Progenitor cell of endocrine pancreas (in vitro differentiated cells): ENCODE data around the gene OCIAD1. TPM values are rescaled to one million over a fixed set of nuclear protein-coding genes. Genes with fewer than 3 reads are reported as not detected.
"Not testable (repeated sequence)": the region's sequence is repeated elsewhere in the genome, so short reads cannot be mapped to it uniquely, and the experiment has no call there.

Experiments
- DNase-seq: peaks from one replicate; pipeline ENCODE4 v3.0.0; 2021; ENCODE audit warnings: low spot score; ENCODE audit not compliant: unreplicated experiment
- H3K27ac Mint-ChIP-seq: 2 replicates; pipeline ENCODE4 v1.8.0; 2021; ENCODE audit warnings: mild to moderate bottlenecking, moderate library complexity, mixed read lengths
- H3K27me3 Mint-ChIP-seq: 2 replicates; pipeline ENCODE4 v1.8.0; 2021; ENCODE audit warnings: mixed read lengths
- H3K36me3 Mint-ChIP-seq: 2 replicates; pipeline ENCODE4 v1.8.0; 2022; ENCODE audit warnings: mixed read lengths; ENCODE audit not compliant: insufficient read depth
- H3K4me1 Mint-ChIP-seq: 2 replicates; pipeline ENCODE4 v1.8.0; 2021; ENCODE audit warnings: low read depth, mixed read lengths
- H3K4me3 Mint-ChIP-seq: 2 replicates; pipeline ENCODE4 v1.8.0; 2021; ENCODE audit warnings: low read depth, mild to moderate bottlenecking, moderate library complexity, mixed read lengths
- H3K9me3 Mint-ChIP-seq: 2 replicates; pipeline ENCODE4 v1.8.0; 2021; ENCODE audit warnings: low read depth, mixed read lengths
- total RNA-seq: library from RNA; stranded (reverse); gene quantifications from 2 replicates; pipeline ENCODE4 v1.2.1, GENCODE V29; 2021
- TF ChIP-seq, protein P1 (sequence below): fragments of 200-600 bp; sonication (generic); IDR thresholded peaks from one replicate; pipeline ENCODE4 v1.5.0; 2021; ENCODE audit warnings: antibody characterized with exemption, mild to moderate bottlenecking; ENCODE audit not compliant: unreplicated experiment

OCIAD1 gene
- total RNA-seq, 1 donor from 2014 or later, result 145 TPM

DNA sequence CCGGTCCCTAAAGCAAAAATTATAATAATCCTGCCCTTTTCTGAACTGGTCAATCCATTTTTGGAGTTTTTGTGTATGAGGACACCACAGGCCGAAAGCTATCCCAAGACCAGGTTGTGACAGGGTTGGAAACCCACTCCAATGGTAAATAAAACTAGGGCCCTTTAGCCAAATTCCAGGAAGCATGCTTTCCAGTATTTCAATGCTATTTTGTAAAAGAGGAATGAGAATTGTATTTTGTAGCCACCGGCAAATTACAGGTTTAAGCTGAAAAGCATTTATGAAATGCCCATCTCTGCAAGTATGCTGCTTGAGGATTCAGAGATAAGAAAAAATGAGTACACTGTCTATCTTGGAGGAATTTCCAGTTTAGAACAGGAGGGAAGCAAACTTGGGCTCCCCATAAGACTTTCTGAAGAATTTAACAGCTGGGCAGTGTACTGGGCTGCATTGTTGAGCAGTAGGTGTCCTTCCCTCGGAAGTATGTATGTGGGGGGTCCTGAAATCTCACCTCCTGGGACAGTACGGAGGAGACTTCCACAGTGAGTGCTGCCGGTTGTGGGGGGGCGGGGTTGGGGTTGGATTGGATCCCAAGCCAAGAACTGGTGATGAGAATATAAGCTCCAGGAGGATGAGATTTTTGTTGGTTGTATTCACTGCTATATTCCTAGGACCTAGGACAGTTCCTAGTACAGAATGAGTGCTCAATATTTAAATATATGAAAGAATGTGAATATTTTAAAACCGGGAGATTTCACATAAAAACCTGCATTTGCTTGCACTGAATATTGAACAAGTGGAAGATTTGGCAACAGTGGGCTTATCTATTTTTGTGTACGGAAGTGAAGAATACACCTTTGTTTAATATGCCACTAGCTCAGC, 48.9 kb downstream of the OCIAD1 start:
- H3K4me1 Mint-ChIP-seq, result peaks cover 4% of the 10 kb centered on the region
- TF ChIP-seq, protein P1, sequence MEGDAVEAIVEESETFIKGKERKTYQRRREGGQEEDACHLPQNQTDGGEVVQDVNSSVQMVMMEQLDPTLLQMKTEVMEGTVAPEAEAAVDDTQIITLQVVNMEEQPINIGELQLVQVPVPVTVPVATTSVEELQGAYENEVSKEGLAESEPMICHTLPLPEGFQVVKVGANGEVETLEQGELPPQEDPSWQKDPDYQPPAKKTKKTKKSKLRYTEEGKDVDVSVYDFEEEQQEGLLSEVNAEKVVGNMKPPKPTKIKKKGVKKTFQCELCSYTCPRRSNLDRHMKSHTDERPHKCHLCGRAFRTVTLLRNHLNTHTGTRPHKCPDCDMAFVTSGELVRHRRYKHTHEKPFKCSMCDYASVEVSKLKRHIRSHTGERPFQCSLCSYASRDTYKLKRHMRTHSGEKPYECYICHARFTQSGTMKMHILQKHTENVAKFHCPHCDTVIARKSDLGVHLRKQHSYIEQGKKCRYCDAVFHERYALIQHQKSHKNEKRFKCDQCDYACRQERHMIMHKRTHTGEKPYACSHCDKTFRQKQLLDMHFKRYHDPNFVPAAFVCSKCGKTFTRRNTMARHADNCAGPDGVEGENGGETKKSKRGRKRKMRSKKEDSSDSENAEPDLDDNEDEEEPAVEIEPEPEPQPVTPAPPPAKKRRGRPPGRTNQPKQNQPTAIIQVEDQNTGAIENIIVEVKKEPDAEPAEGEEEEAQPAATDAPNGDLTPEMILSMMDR, result no peak
- no peak overlapping the region for H3K4me3 Mint-ChIP-seq
- H3K27me3 Mint-ChIP-seq, result no peaks in the 10 kb centered on the region
- no peaks in the 10 kb centered on the region for H3K9me3 Mint-ChIP-seq
- H3K36me3 Mint-ChIP-seq, result peaks cover 3% of the 10 kb centered on the region
- H3K27ac Mint-ChIP-seq, result no peak overlapping the region
- no peak for DNase-seq

DNA sequence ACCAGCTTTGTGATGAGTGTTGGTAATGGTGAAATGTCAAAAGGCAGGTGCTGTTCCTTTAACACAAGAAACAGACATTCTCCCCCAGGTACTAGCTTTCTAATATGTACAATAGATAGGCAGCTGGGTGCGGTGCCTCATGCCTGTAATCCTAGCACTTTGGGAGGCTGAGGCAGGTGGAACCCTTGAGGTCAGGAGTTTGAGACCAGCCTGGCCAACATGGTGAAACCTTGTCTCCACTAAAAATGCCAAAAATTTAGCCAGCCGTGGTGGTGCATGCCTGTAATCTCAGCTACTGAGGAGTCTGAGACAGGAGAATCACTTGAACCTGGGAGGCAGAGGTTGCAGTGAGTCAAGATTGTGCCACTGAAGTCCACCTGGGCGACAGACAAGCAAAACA, 50.8 kb downstream of the OCIAD1 start:
- H3K36me3 Mint-ChIP-seq, H3K4me3 Mint-ChIP-seq, H3K27me3 Mint-ChIP-seq, H3K9me3 Mint-ChIP-seq, H3K27ac Mint-ChIP-seq, H3K4me1 Mint-ChIP-seq, DNase-seq: not testable (repeated sequence)

GRCh38 chr4:48889750-48890149, 58.9 kb downstream of the OCIAD1 start:
- peaks cover 18% of the 10 kb centered on the region for H3K9me3 Mint-ChIP-seq
- H3K27ac Mint-ChIP-seq, H3K4me1 Mint-ChIP-seq, DNase-seq, H3K27me3 Mint-ChIP-seq, H3K4me3 Mint-ChIP-seq: not testable (repeated sequence)
- H3K36me3 Mint-ChIP-seq, result peaks cover 61% of the 10 kb centered on the region

GRCh38 chr4:48891028-48891619, 60.2 kb downstream of the OCIAD1 start:
- TF ChIP-seq, protein P1, result no peak
- Mint-ChIP-seq H3K36me3 (peaks cover 71% of the 10 kb centered on the region), H3K9me3 (peaks cover 18% of the 10 kb centered on the region), H3K27me3 (no peaks in the 10 kb centered on the region), H3K4me1 (no peaks in the 10 kb centered on the region), H3K27ac (no peak overlapping the region), H3K4me3 (no peak overlapping the region)
- no peak for DNase-seq

DNA sequence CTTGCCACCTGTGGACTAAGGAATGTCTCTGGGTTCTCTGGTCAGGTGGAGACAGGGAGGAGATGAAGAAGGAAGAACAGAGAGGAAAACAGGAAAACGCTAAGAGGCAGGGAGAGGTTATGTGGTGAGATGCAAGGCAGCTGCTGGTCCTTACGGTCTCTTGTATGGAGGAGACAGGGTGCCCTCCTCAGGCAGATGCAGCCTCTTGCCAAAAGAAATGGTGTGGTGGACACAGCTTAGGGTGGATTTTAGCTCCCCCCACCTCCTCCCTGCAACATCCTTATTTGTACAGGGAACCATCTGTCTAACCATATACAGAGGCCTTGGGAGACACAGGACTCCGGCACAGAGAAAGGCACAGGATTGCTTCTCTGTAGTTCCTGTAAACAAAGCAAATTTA, 66.0 kb downstream of the OCIAD1 start:
- Mint-ChIP-seq H3K4me3 (no peak overlapping the region), H3K27me3 (no peaks in the 10 kb centered on the region), H3K27ac (no peak overlapping the region), H3K36me3 (peaks cover 42% of the 10 kb centered on the region), H3K9me3 (no peaks in the 10 kb centered on the region), H3K4me1 (no peaks in the 10 kb centered on the region)
- DNase-seq, result no peak
- TF ChIP-seq, protein P1, result no peak

- TF ChIP-seq, protein P1, result no peak
- H3K4me3 Mint-ChIP-seq, result no peak overlapping the region
- H3K27ac Mint-ChIP-seq, result no peak overlapping the region
- DNase-seq, result no peak
- no peaks in the 10 kb centered on the region for H3K9me3 Mint-ChIP-seq
- H3K36me3 Mint-ChIP-seq, result peaks cover 34% of the 10 kb centered on the region
- no peaks in the 10 kb centered on the region for H3K4me1 Mint-ChIP-seq
- H3K27me3 Mint-ChIP-seq, result no peaks in the 10 kb centered on the region
Observed at GRCh38 chr4:48898733-48899431, 68.0 kb downstream of the OCIAD1 start.
